Measurements from ENCODE around the gene VKORC1.
A peak's percentile ranks its signal among the peaks of the same experiment; 100 is the strongest.

Gene VKORC1

GRCh38 chr16:31063495-31063842, 31.1 kb downstream of the VKORC1 start:
- DNase-seq (ENCODE audit: low read depth), result no peak

GRCh38 chr16:31061813-31062440, 32.7 kb downstream of the VKORC1 start:
- no peak for DNase-seq (ENCODE audit: low read depth)

GRCh38 chr16:31061126-31061812, 33.3 kb downstream of the VKORC1 start:
- no peak for DNase-seq (ENCODE audit: low read depth)

GRCh38 chr16:31055613-31056012, 39.0 kb downstream of the VKORC1 start:
- DNase-seq (ENCODE audit: low read depth), result no peak

- peak; percentile 98 for DNase-seq (ENCODE audit: low read depth)
Observed at GRCh38 chr16:31052114-31052513, 42.5 kb downstream of the VKORC1 start.

GRCh38 chr16:31050280-31051030, 44.1 kb downstream of the VKORC1 start:
- DNase-seq (ENCODE audit: low read depth), result no peak

- DNase-seq (ENCODE audit: low read depth), result no peak
Observed at GRCh38 chr16:31043898-31044481, 50.6 kb downstream of the VKORC1 start.

- DNase-seq (ENCODE audit: low read depth), result no peak
Observed at GRCh38 chr16:31043352-31043751, 51.2 kb downstream of the VKORC1 start.

- no peak for DNase-seq (ENCODE audit: low read depth)
Observed at GRCh38 chr16:31042866-31043265, 51.7 kb downstream of the VKORC1 start.

Data from amniotic epithelial cell (primary cell).